IMR-90 (cell line): ENCODE measurements around the gene ADCY2. TPM values are rescaled to one million over a fixed set of nuclear protein-coding genes. Genes with fewer than 3 reads are reported as not detected.

Source experiments
- ATAC-seq: fragments of 200-7000 bp; cut with Tn5 transposase; 2 replicates; pipeline ENCODE4 v1.9.1; 2020; ENCODE audit warnings: low read depth, mild to moderate bottlenecking, moderate library complexity
- BruUV-seq: library from RNA; stranded (reverse); fragments of 400-500 nt; replicated peaks from 2 replicates; lab custom pipeline; 2021; lab: Mats Ljungman, UMichigan
- CTCF ChIA-PET: fragments of 300-600 bp; formaldehyde crosslinking; extraction: SDS; loops from one replicate; lab custom pipeline; 2021; ENCODE audit warnings: antibody characterized with exemption; lab: Yijun Ruan, JAX
- POLR2A ChIA-PET: fragments of 300-600 bp; sonication (Branson Sonifier 250); formaldehyde crosslinking; loops from one replicate; lab custom pipeline; 2022; ENCODE audit warnings: antibody characterized with exemption; ENCODE audit not compliant: unreplicated experiment; lab: Charles Lee
- DNase-seq: peaks from one replicate; pipeline ENCODE4 v3.0.0; 2013
- H2AFZ ChIP-seq: replicated peaks from 2 replicates; pipeline ENCODE3; 2013; ENCODE audit warnings: low read length, mild to moderate bottlenecking; ENCODE audit not compliant: poor library complexity
- H2AK5ac ChIP-seq: 2 replicates; pipeline ENCODE4 v1.6.1; 2013; ENCODE audit warnings: low read depth, low read length, inconsistent platforms
- H2AK9ac ChIP-seq: replicated peaks from 2 replicates; pipeline ENCODE3; 2013; ENCODE audit warnings: mild to moderate bottlenecking, low read depth, low read length, moderate library complexity; ENCODE audit not compliant: poor library complexity
- H2BK120ac ChIP-seq: 2 replicates; pipeline ENCODE4 v1.6.1; 2013; ENCODE audit warnings: low read depth, low read length, inconsistent platforms
- H2BK15ac ChIP-seq: 3 replicates; pipeline ENCODE4 v1.6.1; 2013; ENCODE audit warnings: low read depth, low read length, inconsistent platforms
- H2BK20ac ChIP-seq: 2 replicates; pipeline ENCODE4 v1.6.1; 2013; ENCODE audit warnings: low read depth, mild to moderate bottlenecking, inconsistent platforms, low read length, moderate library complexity
- H2BK5ac ChIP-seq: 2 replicates; pipeline ENCODE4 v1.6.1; 2013; ENCODE audit warnings: mild to moderate bottlenecking, low read depth, low read length, inconsistent platforms; ENCODE audit not compliant: poor library complexity, severe bottlenecking
- H3K14ac ChIP-seq: replicated peaks from 2 replicates; pipeline ENCODE4 v1.6.1; 2013; ENCODE audit warnings: low read depth, low read length, inconsistent platforms
- H3K18ac ChIP-seq: 2 replicates; pipeline ENCODE4 v1.6.1; 2013; ENCODE audit warnings: low read depth, low read length, control low read depth
- H3K23ac ChIP-seq: 2 replicates; pipeline ENCODE4 v1.6.1; 2013; ENCODE audit warnings: low read depth, low read length, inconsistent platforms
- H3K27ac ChIP-seq: 2 replicates; pipeline ENCODE4 v1.5.1; 2013; ENCODE audit warnings: mild to moderate bottlenecking, control low read depth, low read length; ENCODE audit not compliant: insufficient read depth
- H3K27me3 ChIP-seq: 2 replicates; pipeline ENCODE4 v1.6.1; 2013; ENCODE audit warnings: low read length; ENCODE audit not compliant: control insufficient read depth, insufficient read depth
- H3K36me3 ChIP-seq: 2 replicates; pipeline ENCODE4 v1.6.1; 2013; ENCODE audit warnings: low read length, mixed read lengths; ENCODE audit not compliant: control insufficient read depth, insufficient read depth
- H3K4ac ChIP-seq: 2 replicates; pipeline ENCODE4 v1.6.1; 2013; ENCODE audit warnings: low read depth, low read length, inconsistent platforms
- H3K4me1 ChIP-seq: 2 replicates; pipeline ENCODE4 v1.6.1; 2013; ENCODE audit warnings: low read length, mixed read lengths; ENCODE audit not compliant: control insufficient read depth, insufficient read depth
- H3K4me2 ChIP-seq: 2 replicates; pipeline ENCODE4 v1.6.1; 2013; ENCODE audit warnings: low read depth, mild to moderate bottlenecking, control low read depth, low read length, moderate library complexity
- H3K4me3 ChIP-seq: 2 replicates; pipeline ENCODE4 v1.5.1; 2013; ENCODE audit warnings: low read depth, mild to moderate bottlenecking, control low read depth, low read length, moderate library complexity; ENCODE audit not compliant: insufficient read depth
- H3K56ac ChIP-seq: 2 replicates; pipeline ENCODE4 v1.6.1; 2013; ENCODE audit warnings: low read length, inconsistent platforms; ENCODE audit not compliant: insufficient read depth; ENCODE audit errors: extremely low read depth
- H3K79me1 ChIP-seq, 2 experiments: 2 replicates each; pipeline ENCODE4 v1.6.1; 2013; ENCODE audit warnings: low read length in 2 of 2, inconsistent platforms in 1 of 2, low read depth in 1 of 2
- H3K9ac ChIP-seq: 2 replicates; pipeline ENCODE4 v1.6.1; 2013; ENCODE audit warnings: low read depth, low read length, control low read depth
- H3K9me1 ChIP-seq: 2 replicates; pipeline ENCODE4 v1.6.1; 2013; ENCODE audit warnings: low read length, inconsistent platforms; ENCODE audit not compliant: insufficient read depth
- H3K9me3 ChIP-seq: 2 replicates; pipeline ENCODE4 v1.6.1; 2013; ENCODE audit warnings: low read length; ENCODE audit not compliant: control insufficient read depth, insufficient read depth
- H4K20me1 ChIP-seq: 2 replicates; pipeline ENCODE4 v1.6.1; 2013; ENCODE audit warnings: low read length, inconsistent platforms; ENCODE audit not compliant: insufficient read depth
- H4K5ac ChIP-seq: 2 replicates; pipeline ENCODE4 v1.6.1; 2013; ENCODE audit warnings: mild to moderate bottlenecking, low read depth, low read length, control low read depth
- H4K8ac ChIP-seq, 2 experiments: 2 replicates each; pipeline ENCODE4 v1.6.1; 2013; ENCODE audit warnings: low read depth in 2 of 2, low read length in 2 of 2, control low read depth in 1 of 2, inconsistent platforms in 1 of 2
- H4K91ac ChIP-seq: 2 replicates; pipeline ENCODE4 v1.6.1; 2013; ENCODE audit warnings: low read depth, low read length, inconsistent platforms; ENCODE audit not compliant: insufficient read depth
- CHD1 ChIP-seq: IDR thresholded peaks from 2 replicates; pipeline ENCODE4 v1.6.1; 2012; ENCODE audit warnings: low read depth, low read length, improper control_type of control experiment
- CTCF ChIP-seq: conservative IDR thresholded peaks from 2 replicates; pipeline ENCODE4 v1.5.1; 2012; ENCODE audit warnings: mild to moderate bottlenecking, low read depth, low read length, improper control_type of control experiment
- ELK1 ChIP-seq: fragments of 150-350 bp; IDR thresholded peaks from 2 replicates; pipeline ENCODE4 v1.6.1; 2016; ENCODE audit warnings: low read depth, mild to moderate bottlenecking, low read length, moderate library complexity, borderline replicate concordance
- FOS ChIP-seq: fragments of 150-350 bp; IDR thresholded peaks from 2 replicates; pipeline ENCODE4 v1.6.1; 2016; ENCODE audit warnings: low read depth, low read length
- MAFK ChIP-seq: IDR thresholded peaks from 2 replicates; pipeline ENCODE4 v1.6.1; 2012; ENCODE audit warnings: low read depth, low read length, improper control_type of control experiment
- MAZ ChIP-seq: IDR thresholded peaks from 2 replicates; pipeline ENCODE4 v1.6.1; 2012; ENCODE audit warnings: low read depth, mild to moderate bottlenecking, low read length, improper control_type of control experiment, moderate library complexity, borderline replicate concordance
- MXI1 ChIP-seq: IDR thresholded peaks from 2 replicates; pipeline ENCODE4 v1.6.1; 2012; ENCODE audit warnings: low read depth, mild to moderate bottlenecking, low read length, moderate library complexity, borderline replicate concordance
- NFE2L2 ChIP-seq: fragments of 150-350 bp; IDR thresholded peaks from 2 replicates; pipeline ENCODE4 v1.6.1; 2016; ENCODE audit warnings: low read depth, mild to moderate bottlenecking, low read length
- POLR2A ChIP-seq: IDR thresholded peaks from 2 replicates; pipeline ENCODE4 v1.6.1; 2012; ENCODE audit warnings: mild to moderate bottlenecking, low read depth, low read length
- RAD21 ChIP-seq: IDR thresholded peaks from 2 replicates; pipeline ENCODE4 v1.6.1; 2012; ENCODE audit warnings: low read length, improper control_type of control experiment
- RCOR1 ChIP-seq: IDR thresholded peaks from 2 replicates; pipeline ENCODE4 v1.6.1; 2012; ENCODE audit warnings: mild to moderate bottlenecking, low read length, improper control_type of control experiment; ENCODE audit not compliant: insufficient replicate concordance
- SMC3 ChIP-seq: fragments of 150-350 bp; IDR thresholded peaks from 2 replicates; pipeline ENCODE4 v1.6.1; 2016; ENCODE audit warnings: low read depth, mild to moderate bottlenecking, antibody characterized with exemption, low read length, moderate library complexity
- WGBS, 2 experiments: methylation state at CpG; one replicate each; pipeline versions ENCODE4 v1.1.5 to v1.1.7; 2013; ENCODE audit warnings: missing lambda C conversion rate in 2 of 2; ENCODE audit not compliant: insufficient read length in 1 of 2; ENCODE audit errors: extremely low coverage in 2 of 2; 5-methylcytosine and 5-hydroxymethylcytosine counted together
- dilution Hi-C: fragments of 300-500 bp; cut with HindIII; formaldehyde crosslinking; loops from one replicate; pipeline ENCODE4 v1.14.3; 2018; ENCODE audit warnings: low sequenced_read_pairs; ENCODE audit not compliant: unreplicated experiment
- in situ Hi-C: fragments of 300-500 bp; cut with MboI; formaldehyde crosslinking; loops from 3 replicates; pipeline ENCODE4 v1.14.3; 2019; ENCODE audit warnings: low sequenced_read_pairs, inconsistent platforms, mixed read lengths
- intact Hi-C: fragments of 100-400 bp; cut with micrococcal nuclease; formaldehyde crosslinking; loops from 2 replicates; pipeline ENCODE4 v1.10.0; 2022
- polyA plus RNA-seq, 3 experiments: library from polyadenylated mRNA; depleted of rRNA; stranded (reverse); fragments of >200 nt; gene quantifications; 2 replicates each; pipeline ENCODE4 v1.2.3, GENCODE V29; 2012; ENCODE audit warnings: low replicate concordance in 1 of 3
- total RNA-seq: library from RNA; depleted of rRNA; stranded (reverse); fragments of >200 nt; gene quantifications from 2 replicates; pipeline ENCODE4 v1.2.3, GENCODE V29; 2012

The ADCY2 gene
- total and polyA plus RNA-seq, 2 of the 4 experiments (the other 2 are of a cell fraction) = not detected

GRCh38 chr5:7802855-7803254, 406.9 kb downstream of the ADCY2 start:
- intact Hi-C loops (no loop called here), in situ Hi-C loops (no loop called here), dilution Hi-C loops (no loop called here)
- no peaks in the 10 kb centered on the region for H3K27me3 ChIP-seq
- TF ChIP-seq RAD21 (no peak), CHD1 (no peak), SMC3 (no peak), RCOR1 (no peak), MAFK (no peak), MAZ (no peak), FOS (no peak), NFE2L2 (no peak), CTCF (no peak), POLR2A (no peak), ELK1 (no peak), MXI1 (no peak)
- no peaks in the 10 kb centered on the region for H3K9me1 ChIP-seq
- H3K4me3 ChIP-seq = no peak overlapping the region
- no peak overlapping the region for H2AK5ac ChIP-seq
- no peak overlapping the region for H2BK5ac ChIP-seq
- H3K79me1 ChIP-seq = no peaks in the 10 kb centered on the region
- no CpG with 5 or more reads among the region's 6 CpGs for WGBS, 2 experiments
- BruUV-seq = no TSS peak
- ChIA-PET POLR2A (no interaction called here), CTCF (no interaction called here)
- no peaks in the 10 kb centered on the region for H3K9me3 ChIP-seq
- H3K4me2 ChIP-seq = no peak overlapping the region
- H3K4ac ChIP-seq = no peak overlapping the region
- no peak overlapping the region for H3K18ac ChIP-seq
- no peak overlapping the region for H3K23ac ChIP-seq
- no peak for ATAC-seq
- H3K4me1 ChIP-seq = no peaks in the 10 kb centered on the region
- no peak for DNase-seq
- no peak overlapping the region for H4K5ac ChIP-seq
- no peak overlapping the region for H2AFZ ChIP-seq
- no peak overlapping the region for H3K14ac ChIP-seq
- no peaks in the 10 kb centered on the region for H4K20me1 ChIP-seq
- H3K56ac ChIP-seq = no peak overlapping the region
- no peak overlapping the region for H4K8ac ChIP-seq
- no peak overlapping the region for H2BK15ac ChIP-seq
- no peak overlapping the region for H2BK120ac ChIP-seq
- no peak overlapping the region for H3K9ac ChIP-seq
- H2AK9ac ChIP-seq = no peak overlapping the region
- no peak overlapping the region for H4K91ac ChIP-seq
- H3K27ac ChIP-seq = no peak overlapping the region
- H3K36me3 ChIP-seq = no peaks in the 10 kb centered on the region
- no peak overlapping the region for H2BK20ac ChIP-seq
